Thymus (tissue), 11 donors: ENCODE data around the gene ELOVL3. TPM values are rescaled to one million over a fixed set of nuclear protein-coding genes. Genes with fewer than 3 reads are reported as not detected.

Experiments
- DNase-seq, 9 donors: peaks; one replicate each; pipeline ENCODE4 v3.0.0-alpha.2; 2013; ENCODE audit warnings: low spot score in 9 of 9, low read depth in 6 of 9, missing footprints in 1 of 9
- H3K27ac ChIP-seq, 2 donors: one replicate each; pipeline ENCODE4 v1.5.1; 2013; ENCODE audit warnings: control low read depth in 1 of 2, low read depth in 1 of 2, low read length in 1 of 2, mild to moderate bottlenecking in 1 of 2, moderate library complexity in 1 of 2
- H3K27me3 ChIP-seq, 2 donors: one replicate each; pipeline ENCODE4 v1.5.1; 2013; ENCODE audit warnings: low read length in 1 of 2; ENCODE audit not compliant: control insufficient read depth in 2 of 2, insufficient read depth in 1 of 2
- H3K36me3 ChIP-seq, 2 donors: one replicate each; pipeline ENCODE4 v1.5.1; 2013; ENCODE audit warnings: low read length in 1 of 2, mild to moderate bottlenecking in 1 of 2, moderate library complexity in 1 of 2; ENCODE audit not compliant: control insufficient read depth in 2 of 2, insufficient read depth in 2 of 2
- H3K4me1 ChIP-seq, 2 donors: one replicate each; pipeline ENCODE4 v1.5.1; 2013; ENCODE audit warnings: low read length in 2 of 2; ENCODE audit not compliant: control insufficient read depth in 2 of 2, insufficient read depth in 2 of 2
- H3K4me3 ChIP-seq, 2 donors: one replicate each; pipeline ENCODE4 v1.5.1; 2013; ENCODE audit warnings: low read length in 2 of 2, control low read depth in 1 of 2, mild to moderate bottlenecking in 1 of 2
- H3K9me3 ChIP-seq, 2 donors: one replicate each; pipeline ENCODE4 v1.5.1; 2013; ENCODE audit warnings: low read length in 1 of 2, mild to moderate bottlenecking in 1 of 2; ENCODE audit not compliant: control insufficient read depth in 2 of 2, insufficient read depth in 1 of 2
- WGBS: extraction: QIAGEN DNeasy Blood & Tissue Kit; methylation state at CpG from one replicate; pipeline ENCODE4 v1.1.7; 2013; 5-methylcytosine and 5-hydroxymethylcytosine counted together
- polyA plus RNA-seq: library from polyadenylated mRNA; stranded (reverse); fragments of 200-250 nt; gene quantifications from one replicate; pipeline ENCODE4 v1.2.3, GENCODE V29; 2013
- total RNA-seq: library from RNA; stranded (reverse); fragments of 120-200 nt; gene quantifications from one replicate; pipeline ENCODE4 v1.2.4, GENCODE V29; 2013
- donor health status: healthy.

ELOVL3 gene
- total and polyA plus RNA-seq, 2 donors = 0.19 to 0.48 TPM

DNA sequence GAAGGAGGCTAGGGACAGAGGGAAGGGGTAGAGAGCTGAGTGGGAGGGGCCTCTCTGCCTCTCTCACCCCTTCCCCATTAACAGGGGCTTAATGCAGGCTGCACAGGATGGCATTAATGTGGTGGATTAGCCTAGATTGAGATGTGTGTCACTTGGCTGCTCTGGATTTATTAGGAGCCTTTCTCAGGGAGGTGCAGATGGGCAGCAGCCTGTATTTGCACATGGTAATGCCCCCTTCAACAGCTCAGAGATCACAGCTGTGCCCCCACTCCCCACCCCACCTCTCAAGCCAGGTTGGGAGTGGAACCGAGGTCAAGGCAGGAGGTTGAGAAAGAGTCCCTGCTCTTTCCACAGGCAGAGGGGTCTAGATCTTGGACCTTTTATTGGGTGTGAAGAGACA is 7.9 kb downstream of the ELOVL3 start:
- no peak overlapping the region for H3K27ac ChIP-seq
- H3K4me3 ChIP-seq = no peak overlapping the region
- WGBS = 83% methylated on average over 1 of the region's 1 CpG
- H3K4me1 ChIP-seq = peaks cover 13 to 18% of the 10 kb centered on the region in 2 donors
- peaks cover 0 to 8% of the 10 kb centered on the region in 2 donors for H3K9me3 ChIP-seq
- peaks cover 61 to 99% of the 10 kb centered on the region in 2 donors for H3K27me3 ChIP-seq
- DNase-seq = no peak
- H3K36me3 ChIP-seq = no peaks in the 10 kb centered on the region

DNA sequence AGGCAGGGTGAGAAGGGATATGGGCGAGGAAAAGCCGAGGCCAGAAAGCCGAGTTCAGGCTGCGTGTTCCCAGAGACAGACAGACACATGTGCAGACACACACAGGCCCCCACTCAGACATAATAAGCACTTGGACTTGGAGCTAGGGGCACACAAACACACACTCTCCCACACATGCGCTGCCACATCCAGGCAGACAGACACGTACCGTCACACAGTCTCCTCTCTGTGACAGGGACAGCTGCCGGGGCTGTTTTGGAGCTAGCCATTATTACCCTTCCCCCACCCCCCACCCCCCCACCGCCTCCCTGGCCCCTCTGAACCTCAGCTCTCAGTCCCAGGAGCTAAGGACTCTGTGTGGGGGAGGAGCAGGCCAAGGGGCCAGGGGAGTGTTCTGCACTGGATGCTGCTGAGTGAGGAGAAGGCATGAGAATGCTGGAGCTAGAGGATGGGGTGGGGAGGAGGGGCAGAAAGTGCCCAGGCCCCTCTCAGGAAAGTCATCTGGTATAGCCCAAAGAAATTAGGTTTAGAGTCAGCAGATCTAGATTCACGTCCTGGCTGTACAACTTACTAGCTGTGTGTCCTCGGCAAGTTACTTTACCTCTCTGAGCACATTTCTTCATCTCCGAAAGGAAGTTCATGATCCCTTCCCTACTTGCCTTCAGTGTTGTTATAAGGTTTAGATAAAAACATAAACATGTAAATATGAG is 8.9 kb downstream of the ELOVL3 start:
- peaks cover 13 to 15% of the 10 kb centered on the region in 2 donors for H3K4me1 ChIP-seq
- H3K27me3 ChIP-seq = peaks cover 61 to 99% of the 10 kb centered on the region in 2 donors
- H3K4me3 ChIP-seq = no peak overlapping the region
- no peak overlapping the region for H3K27ac ChIP-seq
- H3K9me3 ChIP-seq = peaks cover 0 to 4% of the 10 kb centered on the region in 2 donors
- DNase-seq = no peak
- WGBS = 81% methylated on average over 12 of the region's 12 CpGs
- no peaks in the 10 kb centered on the region for H3K36me3 ChIP-seq

DNA sequence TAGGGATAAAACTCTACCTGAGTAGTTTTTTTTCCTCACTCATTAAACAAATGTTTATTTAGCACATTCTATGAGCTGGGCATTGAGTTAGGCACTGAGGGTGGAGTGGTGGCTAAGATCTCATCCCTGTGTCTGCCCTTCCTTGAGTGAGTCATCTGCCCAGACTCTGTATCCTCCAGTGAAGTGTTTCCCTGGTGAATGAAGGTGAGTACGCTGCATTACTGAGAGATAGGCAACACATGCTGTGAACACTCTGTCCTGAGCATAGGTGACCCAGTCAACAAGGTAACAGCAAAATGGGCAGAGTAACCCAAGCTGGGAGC is 9.5 kb downstream of the ELOVL3 start:
- no peak overlapping the region for H3K4me3 ChIP-seq
- H3K9me3 ChIP-seq = peaks cover 0 to 2% of the 10 kb centered on the region in 2 donors
- H3K4me1 ChIP-seq = peaks cover 9 to 11% of the 10 kb centered on the region in 2 donors
- no peak overlapping the region for H3K27ac ChIP-seq
- no peaks in the 10 kb centered on the region for H3K36me3 ChIP-seq
- 97% methylated on average over 1 of the region's 1 CpG for WGBS
- H3K27me3 ChIP-seq = peaks cover 61 to 99% of the 10 kb centered on the region in 2 donors
- no peak for DNase-seq

DNA sequence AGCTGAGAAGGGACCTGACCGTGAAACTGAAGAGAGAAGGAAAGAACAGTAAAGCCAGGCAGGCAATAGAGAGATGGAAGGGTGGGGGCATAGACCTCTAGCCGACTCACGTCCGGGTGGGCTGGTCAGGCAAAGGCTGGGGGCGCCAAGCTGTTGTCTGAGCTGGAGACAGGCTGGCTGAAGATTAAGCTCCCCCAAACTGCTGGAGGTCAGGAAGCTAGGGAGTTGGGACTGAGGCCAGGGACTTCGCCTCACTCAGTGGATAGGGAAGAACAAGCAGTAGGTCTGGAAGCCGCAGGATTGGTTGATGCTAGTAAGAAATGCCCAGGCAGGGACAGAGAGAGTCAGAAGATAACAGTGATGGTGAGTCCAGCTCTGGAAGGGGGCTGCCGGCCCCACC is 9.9 kb downstream of the ELOVL3 start:
- WGBS = 84% methylated on average over 8 of the region's 8 CpGs
- H3K27ac ChIP-seq = no peak overlapping the region
- DNase-seq = no peak
- H3K27me3 ChIP-seq = peaks cover 61 to 99% of the 10 kb centered on the region in 2 donors
- peaks cover 0 to 6% of the 10 kb centered on the region in 2 donors for H3K9me3 ChIP-seq
- H3K4me3 ChIP-seq = no peak overlapping the region
- H3K36me3 ChIP-seq = no peaks in the 10 kb centered on the region
- peaks cover 6 to 11% of the 10 kb centered on the region in 2 donors for H3K4me1 ChIP-seq

DNA sequence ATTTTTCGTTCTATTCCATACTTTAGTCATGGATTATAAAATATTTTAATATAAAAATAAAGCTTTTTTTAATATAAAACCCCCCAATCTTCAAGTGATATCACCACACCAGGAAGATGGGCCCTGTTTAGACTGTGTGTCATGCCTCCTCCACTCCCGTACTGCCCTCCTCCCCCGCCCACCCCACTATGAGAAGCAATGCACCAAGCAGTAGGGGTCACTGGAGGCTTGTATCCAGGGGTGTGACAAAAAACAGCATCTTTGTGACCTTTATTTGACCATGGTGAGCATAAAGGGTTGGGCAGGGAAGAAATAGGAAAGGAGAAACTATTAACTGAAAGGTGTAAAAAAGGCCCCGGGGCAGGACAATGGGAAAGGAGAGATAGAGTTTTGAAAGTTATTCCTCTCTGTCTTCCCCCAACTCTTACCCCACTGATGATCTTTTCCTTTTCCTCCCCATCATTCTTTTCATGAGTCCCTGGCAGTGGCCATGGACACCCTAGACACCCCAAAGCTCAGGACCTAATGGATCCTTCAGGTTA is 11.7 kb downstream of the ELOVL3 start:
- H3K27ac ChIP-seq = no peak overlapping the region
- no peaks in the 10 kb centered on the region for H3K36me3 ChIP-seq
- WGBS = 64% methylated on average over 4 of the region's 4 CpGs
- peaks cover 0 to 17% of the 10 kb centered on the region in 2 donors for H3K4me1 ChIP-seq
- no peak for DNase-seq
- peaks cover 5 to 12% of the 10 kb centered on the region in 2 donors for H3K9me3 ChIP-seq
- no peak overlapping the region for H3K4me3 ChIP-seq
- peaks cover 58 to 99% of the 10 kb centered on the region in 2 donors for H3K27me3 ChIP-seq

DNA sequence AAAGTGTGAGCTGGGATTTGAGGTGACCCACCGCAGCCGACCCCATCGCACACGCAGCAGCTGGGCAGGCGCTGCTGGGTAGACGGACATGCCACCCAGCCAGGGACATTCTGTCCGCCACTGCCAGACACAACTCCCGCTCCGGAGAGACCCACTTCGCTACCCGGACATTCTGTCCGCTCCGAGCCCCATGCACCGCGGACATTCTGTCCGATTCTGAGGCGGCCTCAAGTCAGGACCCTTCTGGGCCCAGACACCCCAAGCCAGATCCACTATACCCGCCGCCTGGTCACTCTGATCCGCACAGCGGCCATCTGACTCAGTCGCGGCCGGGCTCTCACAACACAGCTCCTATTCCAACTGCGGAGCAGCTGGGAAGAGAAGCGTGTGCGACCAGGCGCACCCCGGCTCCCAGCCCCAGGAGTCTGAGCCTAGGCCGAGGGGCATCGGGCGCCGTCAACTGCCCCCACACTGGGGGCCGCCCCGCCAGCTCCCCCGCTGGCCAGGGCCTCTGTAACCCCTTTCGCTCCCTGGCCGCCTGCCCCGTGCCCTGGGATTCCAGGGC is 14.4 kb downstream of the ELOVL3 start:
- Histone ChIP-seq H3K27me3 (peaks cover 48 to 74% of the 10 kb centered on the region in 2 donors), H3K36me3 (no peaks in the 10 kb centered on the region), H3K27ac (no peak overlapping the region), H3K4me1 (peaks cover 3 to 24% of the 10 kb centered on the region in 2 donors), H3K9me3 (peaks cover 5 to 12% of the 10 kb centered on the region in 2 donors), H3K4me3 (no peak overlapping the region)
- WGBS = 31% methylated on average over 39 of the region's 39 CpGs
- DNase-seq = no peak

DNA sequence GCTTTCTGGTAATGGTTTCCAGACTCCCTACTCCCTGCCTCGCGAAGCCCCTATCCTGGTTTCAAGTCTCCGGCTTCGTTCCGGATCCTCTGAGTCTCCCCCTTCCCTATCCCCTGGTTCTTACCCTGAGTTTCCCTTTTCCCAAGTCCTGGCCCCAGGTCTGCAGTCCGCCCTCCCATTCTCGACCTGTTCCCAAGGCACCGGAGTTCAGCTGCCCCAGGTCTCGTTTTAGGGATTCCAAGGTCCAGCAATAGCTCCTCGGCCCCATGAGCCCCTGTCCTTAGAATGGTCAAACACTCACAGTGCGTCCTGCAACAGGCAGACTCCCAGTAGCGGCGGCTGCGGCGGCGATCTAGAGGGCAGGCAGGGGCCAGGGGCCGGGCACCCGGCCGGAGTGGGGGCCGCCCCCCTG is 14.9 kb downstream of the ELOVL3 start:
- H3K4me1 ChIP-seq = peaks cover 3 to 24% of the 10 kb centered on the region in 2 donors
- peaks cover 48 to 69% of the 10 kb centered on the region in 2 donors for H3K27me3 ChIP-seq
- no peak for DNase-seq
- H3K27ac ChIP-seq = no peak overlapping the region
- H3K9me3 ChIP-seq = peaks cover 5 to 12% of the 10 kb centered on the region in 2 donors
- H3K4me3 ChIP-seq = peak overlapping the region in 1 of 2 donors; percentile 41
- WGBS = 3% methylated on average over 20 of the region's 20 CpGs
- no peaks in the 10 kb centered on the region for H3K36me3 ChIP-seq

DNA sequence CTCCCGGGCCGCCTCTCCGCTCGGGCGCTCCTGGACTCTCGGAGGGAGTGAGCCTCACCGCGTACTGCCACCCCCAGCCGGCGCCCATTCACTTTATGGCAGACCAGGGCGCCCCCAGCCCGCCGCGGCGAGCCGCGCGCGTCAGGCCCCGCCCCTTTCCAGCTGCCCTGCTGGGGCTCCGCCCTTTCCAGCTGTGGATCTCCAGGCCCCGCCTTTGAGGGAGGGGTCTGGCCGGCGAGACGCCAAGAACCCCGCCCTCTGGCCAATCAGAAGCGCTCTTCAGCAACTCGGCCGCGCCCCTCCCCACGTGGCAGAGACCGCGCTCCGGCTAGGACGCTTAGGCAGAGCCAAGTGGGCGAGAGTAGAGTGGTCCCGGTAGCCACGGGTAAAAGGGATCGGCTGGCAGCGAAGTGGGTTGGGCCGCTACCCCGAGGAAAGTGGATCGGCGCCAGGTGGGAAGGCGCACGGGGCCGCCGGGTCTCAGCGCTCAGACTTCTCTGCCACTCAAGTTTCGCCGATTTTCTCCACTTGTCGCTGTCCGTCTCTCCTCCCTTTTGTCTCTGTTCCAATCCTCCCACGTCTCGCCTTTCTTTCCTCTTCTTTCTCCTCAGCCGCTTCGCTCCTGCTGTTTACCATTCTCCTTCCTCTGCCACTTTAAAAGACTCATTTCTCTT is 15.5 kb downstream of the ELOVL3 start, which contains the start of gene PITX3:
PITX3 (minus strand) TSS at position 69 of the 674 bp plus-strand sequence. CDS start 9,432 bp downstream, outside the sequence.
- WGBS = 2% methylated on average over 57 of the region's 57 CpGs
- DNase-seq = peak in 7 of 9 donors; percentile 34 to 83 (median 63)
- Histone ChIP-seq H3K36me3 (no peaks in the 10 kb centered on the region), H3K4me3 (peak within 1 kb of the TSS; percentile 27 to 41), H3K27ac (no peak within 1 kb of the TSS), H3K27me3 (peaks cover 46 to 64% of the 10 kb centered on the region in 2 donors), H3K4me1 (peaks cover 8 to 26% of the 10 kb centered on the region in 2 donors), H3K9me3 (peaks cover 5 to 12% of the 10 kb centered on the region in 2 donors)

DNA sequence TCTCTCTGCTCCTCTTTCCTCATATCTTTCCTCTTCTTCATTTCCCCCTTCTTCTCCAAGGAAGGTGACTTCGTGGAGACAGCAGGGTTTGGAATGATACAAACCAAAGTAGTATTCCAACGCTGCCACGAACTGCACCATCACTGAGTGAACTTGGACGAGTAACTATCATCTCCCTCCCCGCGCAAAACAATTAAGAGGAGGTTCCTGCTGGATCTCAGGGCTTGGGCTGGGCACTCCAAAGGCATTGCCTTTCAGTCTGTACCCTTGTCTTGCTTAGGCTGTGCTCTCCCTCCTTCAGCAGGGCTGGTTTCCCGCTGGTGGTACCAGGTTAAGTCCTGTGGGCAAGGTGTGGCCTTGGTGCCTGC is 16.0 kb downstream of the ELOVL3 start:
- Histone ChIP-seq H3K27me3 (peaks cover 41 to 59% of the 10 kb centered on the region in 2 donors), H3K27ac (no peak overlapping the region), H3K9me3 (peaks cover 5 to 12% of the 10 kb centered on the region in 2 donors), H3K4me1 (peaks cover 13 to 31% of the 10 kb centered on the region in 2 donors), H3K36me3 (no peaks in the 10 kb centered on the region), H3K4me3 (peak overlapping the region in 1 of 2 donors; percentile 41)
- no peak for DNase-seq
- 38% methylated on average over 7 of the region's 7 CpGs for WGBS
